Thyroid gland (tissue), 4 donors: ENCODE results near the gene GALT. TPM values are rescaled to one million over a fixed set of nuclear protein-coding genes. Genes with fewer than 3 reads are reported as not detected.

Experiments used
- DNase-seq, 2 donors: peaks; one replicate each; pipeline ENCODE4 v3.0.0-alpha.2; 2019
- H3K27ac ChIP-seq, 3 donors: fragments of 200-600 bp; sonication (generic); 1 replicate in 2 of 3; 2 replicates in 1 of 3; pipeline ENCODE4 v1.5.1; 2016 to 2019; ENCODE audit warnings: mild to moderate bottlenecking in 1 of 3, moderate library complexity in 1 of 3
- H3K27me3 ChIP-seq: fragments of 200-600 bp; sonication (generic); one replicate; pipeline ENCODE4 v1.5.1; 2019
- H3K36me3 ChIP-seq, 2 donors: fragments of 200-600 bp; sonication (generic); one replicate each; pipeline ENCODE4 v1.5.1; 2016 to 2019
- H3K4me1 ChIP-seq, 2 donors: fragments of 200-600 bp; sonication (generic); one replicate each; pipeline ENCODE4 v1.5.1; 2017 to 2019
- H3K4me3 ChIP-seq, 3 donors: fragments of 200-600 bp; sonication (generic); replicated peaks in 1 of 3; 1 replicate in 2 of 3; 2 replicates in 1 of 3; pipeline ENCODE4 v1.5.1; 2016; ENCODE audit warnings: mild to moderate bottlenecking in 1 of 3
- H3K9me3 ChIP-seq: fragments of 200-600 bp; sonication (generic); one replicate; pipeline ENCODE4 v1.5.1; 2017
- CTCF ChIP-seq, 6 experiments: fragments of 200-600 bp in 3 of 6; fragments of 450-650 bp in 3 of 6; sonication (generic) in 3 of 6; IDR thresholded peaks; one replicate each; pipeline ENCODE4 v1.5.1; 2016 to 2019; ENCODE audit warnings: antibody characterized with exemption in 6 of 6, mild to moderate bottlenecking in 2 of 6, inconsistent platforms in 1 of 6, moderate library complexity in 1 of 6
- POLR2A ChIP-seq, 2 donors: fragments of 450-650 bp; IDR thresholded peaks; one replicate each; pipeline ENCODE4 v1.6.1; 2017; ENCODE audit warnings: antibody characterized with exemption in 2 of 2, mild to moderate bottlenecking in 2 of 2, moderate library complexity in 1 of 2
- WGBS, 2 donors: methylation state at CpG; one replicate each; pipeline ENCODE4 v1.1.5; 2017; 5-methylcytosine and 5-hydroxymethylcytosine counted together
- intact Hi-C: fragments of 100-400 bp; cut with DNase I; formaldehyde crosslinking; loops from one replicate; pipeline ENCODE4 v1.15.1; 2023
- total RNA-seq, 4 donors: library from RNA; depleted of rRNA; stranded (reverse); fragments of >200 nt; gene quantifications; one replicate each; pipeline ENCODE4 v1.2.3, GENCODE V29; 2016

GALT gene
- total RNA-seq, 4 donors from 2014 or later: 48.7 to 76.5 (median 57.1) TPM

GRCh38 chr9:34686231-34686630, 39.8 kb downstream of the GALT start:
- no peak for TF ChIP-seq POLR2A (IDR thresholded peaks at IDR 0.05)
- TF ChIP-seq CTCF (IDR thresholded peaks at IDR 0.05): no peak
- Histone ChIP-seq H3K9me3 (no peaks in the 10 kb centered on the region), H3K36me3 (no peaks in the 10 kb centered on the region), H3K27ac (no peak overlapping the region), H3K4me1 (no peaks in the 10 kb centered on the region), H3K4me3 (no peak overlapping the region), H3K27me3 (no peaks in the 10 kb centered on the region)
- intact Hi-C loops: no loop called here
- WGBS, 2 donors: 75 to 84% methylated on average over 5 of the region's 5 CpGs
- DNase-seq: peak; percentile 12 to 14

- no peak for DNase-seq
- Histone ChIP-seq H3K4me3 (no peak overlapping the region), H3K36me3 (no peaks in the 10 kb centered on the region), H3K9me3 (no peaks in the 10 kb centered on the region), H3K27me3 (no peaks in the 10 kb centered on the region), H3K4me1 (no peaks in the 10 kb centered on the region), H3K27ac (no peak overlapping the region)
- intact Hi-C loops: no loop called here
- WGBS, 2 donors: 68 to 81% methylated on average over 1 of the region's 1 CpG
- no peak for TF ChIP-seq POLR2A (IDR thresholded peaks at IDR 0.05)
- TF ChIP-seq CTCF (IDR thresholded peaks at IDR 0.05): no peak
These were observed 40.3 kb downstream of the GALT start for GRCh38 chr9:34686732-34687131.

GRCh38 chr9:34687276-34688030, 41.0 kb downstream of the GALT start:
- Histone ChIP-seq H3K4me3 (no peak overlapping the region), H3K9me3 (no peaks in the 10 kb centered on the region), H3K27me3 (no peaks in the 10 kb centered on the region), H3K27ac (no peak overlapping the region), H3K4me1 (no peaks in the 10 kb centered on the region), H3K36me3 (no peaks in the 10 kb centered on the region)
- TF ChIP-seq CTCF (IDR thresholded peaks at IDR 0.05) (no peak), POLR2A (IDR thresholded peaks at IDR 0.05) (no peak)
- 87 to 95% methylated on average over 10 of the region's 10 CpGs for WGBS, 2 donors
- intact Hi-C loops: no loop called here
- DNase-seq: no peak

GRCh38 chr9:34688329-34689115, 42.0 kb downstream of the GALT start:
- Histone ChIP-seq H3K4me3 (no peak overlapping the region), H3K4me1 (no peaks in the 10 kb centered on the region), H3K27ac (no peak overlapping the region), H3K36me3 (no peaks in the 10 kb centered on the region), H3K9me3 (no peaks in the 10 kb centered on the region), H3K27me3 (no peaks in the 10 kb centered on the region)
- no peak for TF ChIP-seq CTCF (IDR thresholded peaks at IDR 0.05)
- no peak for TF ChIP-seq POLR2A (IDR thresholded peaks at IDR 0.05)
- no peak for DNase-seq
- 64 to 80% methylated on average over 5 of the region's 5 CpGs for WGBS, 2 donors
- intact Hi-C loops: no loop called here

- intact Hi-C loops: no loop called here
- H3K4me1 ChIP-seq: no peaks in the 10 kb centered on the region
- no peak overlapping the region for H3K27ac ChIP-seq
- H3K9me3 ChIP-seq: no peaks in the 10 kb centered on the region
- TF ChIP-seq CTCF (IDR thresholded peaks at IDR 0.05) (no peak), POLR2A (IDR thresholded peaks at IDR 0.05) (no peak)
- no peaks in the 10 kb centered on the region for H3K27me3 ChIP-seq
- H3K36me3 ChIP-seq: no peaks in the 10 kb centered on the region
- H3K4me3 ChIP-seq: no peak overlapping the region
- 56 to 71% methylated on average over 4 of the region's 4 CpGs for WGBS, 2 donors
- no peak for DNase-seq
These were observed 42.6 kb downstream of the GALT start for GRCh38 chr9:34689116-34689470.
